ENCODE results near the gene JTB.

GRCh38 chr1:153944827-153945117 lies 32.7 kb downstream of the JTB start:
- TF ChIP-seq CTCF (IDR thresholded peaks at IDR 0.05 in 4 of 5, conservative IDR thresholded peaks at IDR 0.05 in 1 of 5) (no peak), POLR2A (IDR thresholded peaks at IDR 0.05) (no peak)

Data from gastrocnemius medialis (tissue), 4 donors.